GM21723 (cell line): ENCODE measurements around the gene RTEL1.
"Not testable (repeated sequence)": the region's sequence is repeated elsewhere in the genome, so short reads cannot be mapped to it uniquely, and the experiment has no call there.

ENCODE experiments used
- ATAC-seq: cut with Tn5 transposase; IDR thresholded peaks from one replicate; pipeline ENCODE4 v1.9.1; 2021; ENCODE audit warnings: mild to moderate bottlenecking, moderate library complexity; ENCODE audit not compliant: unreplicated experiment

Gene RTEL1

DNA sequence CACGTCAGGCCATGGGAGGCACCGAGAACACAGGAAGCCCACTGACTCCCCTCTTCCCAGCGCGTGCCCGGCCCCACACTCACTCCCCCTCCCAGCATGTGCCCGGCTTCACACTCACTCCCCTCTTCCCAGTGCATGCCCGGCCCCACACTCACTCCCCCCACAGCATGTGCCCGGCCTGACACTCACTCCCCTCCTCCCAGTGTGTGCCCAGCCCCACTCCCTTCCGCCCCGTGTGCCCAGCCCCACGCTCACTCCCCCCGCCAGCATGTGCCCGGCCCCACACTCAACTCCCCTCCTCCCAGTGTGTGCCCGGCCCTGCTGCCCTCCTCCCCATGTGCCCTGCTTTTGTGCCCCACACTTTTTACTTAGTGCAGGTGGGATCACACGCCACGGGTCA is 9.7 kb downstream of the RTEL1 start:
- no peak for ATAC-seq

DNA sequence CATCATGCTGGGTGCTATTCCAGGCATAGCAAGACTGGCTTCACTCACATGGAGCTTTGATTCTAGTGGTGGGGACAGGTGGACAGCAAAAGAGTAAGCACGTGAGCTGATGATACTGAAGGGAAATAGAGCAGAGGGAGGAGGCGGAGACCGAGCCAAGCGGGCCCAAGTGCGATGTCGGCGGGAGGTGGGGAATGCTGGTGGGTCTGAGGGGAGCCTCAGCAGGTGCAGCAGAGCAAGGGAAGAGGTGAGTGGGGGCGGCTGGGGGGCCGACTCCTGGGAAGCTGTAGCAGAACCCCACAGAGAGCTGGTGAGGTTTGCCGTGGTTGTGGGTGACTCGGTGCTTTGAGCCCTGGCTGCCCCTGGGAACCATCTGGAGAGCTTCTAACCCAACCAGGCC is 10.2 kb downstream of the RTEL1 start:
- ATAC-seq: no peak

DNA sequence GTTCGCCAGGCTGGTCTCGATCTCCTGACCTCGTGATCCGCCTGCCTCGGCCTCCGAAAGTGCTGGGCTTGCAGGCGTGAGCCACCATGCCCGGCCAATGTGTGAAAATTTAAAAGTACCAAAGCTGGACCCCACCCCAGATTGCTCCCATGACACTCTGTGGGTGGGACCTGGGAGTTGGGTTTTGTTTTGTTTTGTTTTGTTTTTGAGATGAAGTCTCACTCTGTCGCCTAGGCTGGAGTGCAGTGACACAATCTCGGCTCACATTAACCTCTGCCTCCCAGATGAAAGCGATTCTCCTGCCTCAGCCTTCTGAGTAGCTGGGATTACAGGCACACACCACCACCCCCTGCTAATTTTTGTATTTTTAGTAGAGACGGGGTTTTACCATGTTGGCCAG is 13.6 kb downstream of the RTEL1 start:
- ATAC-seq: not testable (repeated sequence)

DNA sequence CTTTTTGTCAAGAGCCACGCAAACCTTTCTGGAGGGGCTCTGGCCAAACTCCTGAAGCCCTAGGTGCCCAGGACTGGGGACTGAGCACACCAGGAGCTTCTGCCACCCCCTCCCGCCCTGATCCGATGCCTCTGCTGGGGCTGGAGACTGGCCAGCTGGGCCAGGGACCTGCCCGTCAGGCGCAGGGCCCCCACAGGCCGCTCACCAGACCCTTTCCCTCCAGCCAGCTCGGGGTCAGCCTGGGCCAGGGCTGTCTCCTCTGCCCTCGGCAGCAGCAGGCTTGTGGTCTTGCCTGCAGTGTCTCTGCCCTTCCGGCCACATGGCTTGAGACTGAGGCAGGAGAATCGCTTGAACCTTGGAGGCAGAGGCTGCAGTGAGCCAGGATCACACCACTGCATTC is 14.6 kb downstream of the RTEL1 start:
- no peak for ATAC-seq

DNA sequence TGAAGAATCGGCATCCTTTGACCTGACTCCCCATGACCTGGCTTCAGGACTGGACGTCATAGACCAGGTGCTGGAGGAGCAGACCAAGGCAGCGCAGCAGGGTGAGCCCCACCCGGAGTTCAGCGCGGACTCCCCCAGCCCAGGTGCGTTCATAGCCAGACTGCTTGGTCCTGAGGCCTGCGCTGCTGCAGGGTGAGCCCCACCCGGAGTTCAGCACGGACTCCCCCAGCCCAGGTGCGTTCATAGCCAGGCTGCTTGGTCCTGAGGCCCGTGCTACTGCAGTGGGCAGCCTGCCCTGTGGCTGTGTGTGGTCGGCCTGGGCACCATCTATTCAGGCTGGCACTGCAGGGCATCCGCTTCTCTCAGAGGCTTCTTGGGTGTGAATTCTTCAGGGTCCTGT is 15.8 kb downstream of the RTEL1 start:
- no peak for ATAC-seq

DNA sequence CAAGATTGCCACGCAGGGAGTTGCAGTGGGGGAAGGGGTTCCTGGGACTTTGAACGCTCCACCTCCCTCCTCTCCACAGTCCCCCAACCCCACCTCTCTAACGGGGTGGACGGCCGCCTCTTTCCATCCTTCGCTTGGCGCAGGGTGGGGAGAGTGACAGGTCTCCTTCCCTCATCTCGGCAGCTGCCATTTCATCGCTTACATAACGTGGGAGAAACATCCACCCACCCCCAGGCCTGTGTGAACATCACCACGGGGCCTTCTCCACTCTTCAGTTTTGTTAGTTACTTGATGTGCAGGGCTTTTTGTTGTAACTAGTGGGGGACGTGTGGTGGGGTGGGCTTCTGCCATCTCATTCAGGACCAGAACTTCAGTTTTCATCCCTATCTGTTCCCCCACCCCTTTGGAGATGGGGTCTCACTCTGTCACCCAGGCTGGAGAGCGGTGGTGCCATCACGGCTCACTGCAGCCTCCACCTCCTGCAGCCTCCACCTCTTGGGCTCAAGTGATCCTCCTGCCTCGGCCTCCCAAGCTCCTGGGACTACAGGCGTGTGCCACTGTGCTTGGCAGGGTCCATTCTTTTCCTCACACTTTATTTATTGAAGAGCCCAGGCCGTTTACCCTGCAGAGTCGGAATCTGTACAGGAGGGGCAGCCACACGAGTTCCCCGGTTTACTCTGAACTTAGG is 17.7 kb downstream of the RTEL1 start:
- no peak for ATAC-seq

DNA sequence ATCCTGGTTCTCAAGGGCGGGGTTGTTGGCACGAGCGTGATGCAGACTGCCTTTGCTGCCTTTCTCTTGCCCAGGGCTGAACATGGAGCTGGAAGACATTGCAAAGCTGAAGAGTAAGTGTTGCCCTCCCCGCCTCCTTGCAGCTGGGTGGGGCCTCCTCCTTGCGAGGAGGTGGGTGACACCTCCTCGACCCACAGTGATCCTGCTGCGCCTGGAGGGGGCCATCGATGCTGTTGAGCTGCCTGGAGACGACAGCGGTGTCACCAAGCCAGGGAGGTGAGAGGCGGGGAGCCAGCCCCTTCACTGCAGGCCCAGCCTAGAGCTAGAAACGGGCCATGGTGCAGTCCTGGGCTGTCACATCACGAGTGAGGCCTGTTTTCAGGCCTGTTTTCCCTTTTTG is 20.0 kb downstream of the RTEL1 start:
- no peak for ATAC-seq

DNA sequence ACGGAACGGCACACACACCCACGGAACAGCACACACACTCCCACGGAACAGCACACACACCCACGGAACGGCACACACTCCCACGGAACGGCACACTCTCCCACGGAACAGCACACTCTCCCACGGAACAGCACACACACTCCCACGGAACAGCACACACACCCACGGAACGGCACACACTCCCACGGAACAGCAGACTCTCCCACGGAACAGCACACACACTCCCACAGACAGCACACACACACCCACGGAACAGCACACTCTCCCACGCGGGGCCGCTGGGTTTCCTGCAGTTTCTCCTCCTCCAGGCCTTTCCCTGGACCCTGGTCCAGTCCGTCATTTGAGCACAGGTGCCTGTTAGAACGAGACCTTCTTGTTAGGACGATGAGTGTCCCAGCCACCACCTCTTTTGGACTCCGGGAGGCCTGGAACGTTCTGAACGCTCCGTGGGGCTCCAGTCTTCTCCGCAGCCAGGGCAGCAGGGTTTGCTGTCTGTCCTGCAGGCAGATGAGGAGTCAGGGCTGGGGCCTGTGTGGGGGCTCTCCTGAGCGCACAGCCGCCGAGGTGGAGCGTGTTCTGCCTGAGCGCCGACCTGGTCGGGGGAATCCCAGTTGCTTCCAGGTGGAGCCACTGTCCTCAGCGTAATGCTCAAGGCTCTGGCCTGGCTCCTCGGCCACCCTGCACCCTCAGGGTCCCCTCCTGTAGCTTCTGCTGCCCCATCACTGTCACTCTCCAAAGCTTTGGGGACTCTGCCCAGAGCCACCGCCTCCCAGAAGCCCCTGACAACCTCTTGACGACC is 20.8 kb downstream of the RTEL1 start:
- no peak for ATAC-seq

DNA sequence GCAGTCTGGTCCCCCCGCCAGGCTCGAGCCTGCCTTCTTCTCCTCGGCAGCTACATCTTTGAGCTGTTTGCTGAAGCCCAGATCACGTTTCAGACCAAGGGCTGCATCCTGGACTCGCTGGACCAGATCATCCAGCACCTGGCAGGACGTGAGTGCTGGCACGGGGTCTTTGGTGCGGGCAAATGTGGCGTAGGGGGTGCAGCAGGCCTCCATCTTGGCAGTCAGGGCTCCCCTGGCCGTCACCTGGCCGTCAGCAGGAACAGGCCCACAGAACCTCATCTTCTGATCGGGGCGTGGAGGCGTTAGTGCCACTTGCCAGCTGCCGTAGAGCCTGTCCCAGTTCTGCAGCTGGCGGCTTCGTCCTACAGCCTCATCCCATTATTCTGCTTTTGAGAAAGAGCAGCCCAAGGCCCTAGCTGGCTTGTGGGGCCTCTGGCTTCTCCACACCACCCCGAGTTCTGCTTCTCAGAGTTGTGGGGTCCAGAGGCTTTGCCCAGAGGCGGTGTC is 21.7 kb downstream of the RTEL1 start:
- no peak for ATAC-seq

DNA sequence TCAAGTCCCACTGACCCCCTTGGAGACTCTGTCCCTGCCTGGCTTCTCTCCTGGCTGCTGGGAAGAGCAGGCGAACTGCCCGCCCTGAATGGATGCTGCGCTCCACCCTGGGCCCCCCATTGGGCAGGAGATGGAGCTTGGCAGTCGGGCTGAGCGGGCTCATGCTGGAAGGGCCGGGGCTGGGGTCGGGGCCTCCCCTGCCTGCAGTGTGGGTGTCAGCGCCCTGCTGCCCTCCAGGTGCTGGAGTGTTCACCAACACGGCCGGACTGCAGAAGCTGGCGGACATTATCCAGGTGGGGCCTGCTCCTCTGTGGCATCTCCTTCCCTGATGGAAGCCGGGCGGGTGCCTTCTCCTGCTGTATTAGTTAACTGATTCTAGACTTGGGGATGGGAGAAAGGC is 22.3 kb downstream of the RTEL1 start:
- no peak for ATAC-seq

DNA sequence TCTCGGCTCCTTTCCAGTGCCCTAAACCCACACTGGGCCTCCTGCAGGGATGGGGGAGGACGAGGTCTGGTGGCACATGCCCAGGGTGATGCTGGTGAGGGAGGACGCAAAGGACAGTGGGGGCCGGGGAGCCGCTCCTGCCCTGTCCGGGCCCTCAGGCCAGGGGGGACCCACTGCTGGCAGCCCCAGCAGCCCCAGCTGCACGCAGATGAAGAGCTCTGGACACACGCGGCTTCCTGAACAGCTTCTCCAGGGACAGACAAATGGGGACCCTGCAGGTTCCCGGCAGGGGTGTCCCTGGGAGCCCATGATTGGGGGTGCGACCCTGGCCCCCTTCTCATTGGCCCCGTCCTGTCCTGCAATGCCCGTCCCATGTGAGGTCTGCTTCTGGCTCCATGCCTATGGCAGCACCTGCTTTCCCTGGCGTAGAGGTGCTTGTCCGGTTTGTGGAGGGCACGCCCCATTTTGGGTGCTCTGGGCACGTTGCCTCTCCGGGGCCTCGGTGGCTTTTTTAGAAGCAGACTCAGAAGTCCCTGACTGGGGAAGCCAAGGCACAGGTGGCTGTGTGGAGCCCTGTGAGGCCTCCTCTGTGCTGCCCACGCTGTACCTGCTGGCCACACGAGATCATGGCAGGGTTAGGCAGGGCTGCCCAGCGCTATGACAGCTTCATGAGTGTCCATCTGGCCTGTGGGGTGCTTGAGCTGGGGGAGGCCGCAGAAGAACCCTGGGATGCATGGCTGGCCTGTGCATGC is 22.9 kb downstream of the RTEL1 start:
- no peak for ATAC-seq

DNA sequence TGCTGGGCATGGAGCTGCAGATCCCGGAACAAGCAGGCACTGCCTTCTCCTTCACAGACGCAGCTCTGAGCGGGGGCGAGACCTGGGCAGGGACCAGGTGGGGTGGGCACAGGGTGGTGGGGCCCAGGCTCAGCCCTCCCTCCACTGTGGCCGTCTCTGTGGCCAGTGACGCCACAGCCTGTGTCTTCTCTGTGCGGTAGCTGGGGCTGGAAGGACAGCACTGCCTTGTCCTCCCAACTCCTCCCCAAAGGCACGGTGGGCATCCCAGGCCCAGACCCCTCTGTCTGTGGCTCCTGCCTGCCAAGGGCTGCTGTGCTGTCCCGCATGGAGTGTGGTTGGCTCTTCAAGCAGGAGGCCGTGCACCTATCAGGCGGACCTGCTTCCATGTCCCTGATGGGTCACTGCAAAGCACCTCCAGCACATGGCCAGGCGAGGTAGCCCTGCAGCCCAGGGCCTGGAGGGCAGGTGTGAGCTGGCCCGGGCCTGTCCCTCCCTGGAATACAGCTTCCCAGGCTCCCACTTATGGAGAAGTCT is 23.6 kb downstream of the RTEL1 start:
- no peak for ATAC-seq

DNA sequence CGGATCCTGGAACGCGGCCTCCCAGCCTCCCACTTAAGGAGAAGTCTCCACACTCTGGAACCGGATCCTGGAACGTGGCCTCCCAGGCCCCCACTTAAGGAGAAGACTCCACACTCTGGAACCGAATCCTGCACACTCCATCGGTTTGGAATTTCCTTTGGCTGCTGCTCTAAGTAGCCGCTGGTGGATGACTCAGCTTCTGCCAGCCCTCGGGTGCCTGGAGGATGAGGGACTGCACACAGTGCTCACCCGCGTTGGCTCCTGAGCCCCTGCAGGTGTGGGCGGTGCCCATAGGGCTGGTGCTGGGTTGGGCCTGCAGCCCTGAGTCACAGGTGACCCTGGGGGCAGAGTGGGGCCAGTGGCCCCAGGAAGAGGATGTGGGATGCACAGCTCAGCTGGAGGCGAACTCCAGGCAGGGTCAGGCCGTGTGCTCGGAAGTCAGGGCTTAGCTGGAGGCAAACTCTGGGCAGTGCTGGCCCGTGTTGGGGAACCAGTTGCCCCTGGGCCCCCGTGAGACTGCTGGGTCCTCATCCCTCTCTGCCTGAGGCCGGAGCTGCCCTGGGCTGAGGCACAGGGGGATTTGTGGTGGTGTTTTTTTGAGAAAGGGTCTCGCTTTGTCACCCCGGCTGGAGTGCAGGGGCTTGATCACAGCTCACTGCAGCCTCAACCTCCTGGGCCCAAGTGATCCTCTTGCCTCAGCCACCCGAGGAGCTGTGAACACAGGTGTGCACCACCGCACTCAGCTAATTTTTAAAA is 24.4 kb downstream of the RTEL1 start:
- no peak for ATAC-seq

DNA sequence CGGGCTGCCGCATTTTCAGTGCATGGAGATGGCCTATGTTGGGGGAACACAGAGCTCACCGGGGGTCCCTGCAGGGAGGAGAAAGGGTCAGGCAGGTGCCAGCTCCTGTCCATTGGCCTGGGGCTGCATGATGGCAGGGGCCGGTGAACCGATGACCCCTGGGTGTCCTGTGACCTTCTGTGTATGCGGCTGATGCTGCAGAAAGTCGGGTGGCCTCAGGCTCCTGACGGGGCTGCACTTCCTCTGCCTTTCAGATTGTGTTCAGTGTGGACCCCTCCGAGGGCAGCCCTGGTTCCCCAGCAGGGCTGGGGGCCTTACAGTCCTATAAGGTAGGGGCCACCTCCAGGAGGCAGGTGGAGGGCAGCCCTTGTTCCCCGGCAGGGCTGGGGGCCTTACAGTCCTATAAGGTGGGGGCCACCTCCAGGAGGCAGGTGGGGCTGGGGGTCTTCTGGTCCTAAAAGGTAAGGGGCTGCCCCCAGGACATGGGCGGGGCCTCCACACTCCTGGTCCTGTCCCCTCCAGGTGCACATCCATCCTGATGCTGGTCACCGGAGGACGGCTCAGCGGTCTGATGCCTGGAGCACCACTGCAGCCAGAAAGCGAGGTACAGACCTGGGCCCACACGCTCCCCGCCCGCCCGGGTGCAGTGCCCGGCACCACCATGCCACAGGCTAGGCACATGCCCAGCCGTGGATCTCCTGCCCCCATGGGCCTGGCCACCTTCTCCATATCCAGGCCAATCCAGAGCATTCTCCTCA is 27.3 kb downstream of the RTEL1 start:
- no peak for ATAC-seq

DNA sequence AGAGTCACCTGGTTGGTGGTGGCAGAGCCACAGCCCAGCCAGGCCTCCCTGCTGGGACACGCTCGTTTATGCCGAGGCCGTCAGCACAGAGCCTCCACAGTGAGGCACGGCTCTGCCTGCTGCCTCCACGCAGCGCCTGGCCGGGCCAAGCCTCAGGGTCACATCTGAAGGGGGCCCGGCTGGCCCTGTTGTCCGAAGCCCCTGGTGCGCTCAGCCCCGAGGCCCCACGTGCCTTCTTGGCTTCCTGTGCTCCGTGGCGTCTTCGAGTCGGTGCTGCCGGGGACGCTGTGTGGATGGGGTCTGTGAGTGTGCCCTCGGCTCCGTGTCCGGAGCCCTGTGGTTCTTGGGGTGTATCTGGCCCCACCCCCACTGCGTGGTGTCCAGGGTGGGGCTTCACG is 28.0 kb downstream of the RTEL1 start:
- no peak for ATAC-seq

DNA sequence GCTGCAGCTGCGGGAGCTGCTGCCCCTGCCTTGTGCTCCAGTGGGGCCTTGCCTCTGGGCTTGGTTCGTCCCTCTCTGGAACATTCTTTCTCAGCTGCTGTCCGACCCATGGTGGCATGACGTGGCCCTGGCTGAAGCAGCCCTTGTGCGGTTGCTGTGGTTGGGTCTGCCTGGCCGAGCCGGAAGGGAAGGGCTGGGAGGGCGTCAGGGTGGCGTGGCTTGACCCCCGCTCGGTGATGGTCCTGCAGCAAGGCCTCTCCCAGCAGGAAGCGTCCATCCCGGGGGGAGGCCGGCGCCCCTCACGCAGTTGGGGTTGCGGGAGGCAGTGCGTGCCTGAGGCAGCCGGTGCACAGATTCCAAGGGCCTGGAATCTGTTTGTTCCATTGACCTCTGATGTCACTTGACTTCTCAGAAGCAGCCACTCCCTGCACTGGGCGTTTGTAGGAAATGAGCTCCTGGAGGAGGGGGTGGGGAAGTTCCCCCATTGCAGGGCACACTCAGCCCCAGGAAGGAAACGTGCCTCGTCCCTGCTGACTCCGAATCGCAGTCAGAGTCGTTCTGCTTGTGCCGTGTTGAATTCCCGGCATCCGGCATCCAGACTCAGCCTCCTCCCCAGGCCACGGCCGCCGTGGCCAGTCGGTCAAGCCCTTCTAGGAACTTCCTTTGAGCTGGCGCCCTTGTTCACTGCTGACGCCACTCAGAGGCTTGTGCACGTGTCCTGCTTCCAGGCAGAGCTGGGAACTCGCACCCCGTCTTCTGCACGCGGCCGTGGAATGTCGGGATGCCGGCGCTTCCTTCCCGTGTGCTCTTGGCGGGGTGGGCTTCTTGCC is 28.6 kb downstream of the RTEL1 start:
- ATAC-seq: no peak

DNA sequence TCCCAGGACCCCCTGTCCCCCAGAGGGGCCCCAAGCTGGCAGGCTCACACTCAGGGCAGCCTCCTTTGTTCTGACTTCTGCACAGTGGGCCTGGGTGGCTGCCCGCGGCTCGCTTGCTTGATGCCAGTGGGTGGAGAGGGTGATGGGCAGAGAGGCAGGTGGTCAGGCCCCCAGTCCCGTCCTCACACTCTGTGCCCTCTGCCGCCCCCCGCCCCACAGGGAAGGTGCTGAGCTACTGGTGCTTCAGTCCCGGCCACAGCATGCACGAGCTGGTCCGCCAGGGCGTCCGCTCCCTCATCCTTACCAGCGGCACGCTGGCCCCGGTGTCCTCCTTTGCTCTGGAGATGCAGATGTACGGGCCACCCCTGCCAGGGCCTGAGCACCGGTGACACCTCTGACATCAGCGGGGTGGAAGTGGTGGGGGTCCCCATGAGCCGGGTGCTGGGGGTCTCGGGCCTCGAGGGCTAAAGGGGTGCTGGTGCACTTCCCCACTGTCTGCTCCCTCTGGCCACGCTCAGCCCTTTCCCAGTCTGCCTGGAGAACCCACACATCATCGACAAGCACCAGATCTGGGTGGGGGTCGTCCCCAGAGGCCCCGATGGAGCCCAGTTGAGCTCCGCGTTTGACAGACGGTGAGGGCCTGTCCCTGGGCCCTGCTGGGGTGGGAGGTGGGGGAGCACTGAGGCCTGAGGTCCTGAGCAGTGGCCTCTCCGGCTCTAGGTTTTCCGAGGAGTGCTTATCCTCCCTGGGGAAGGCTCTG is 29.5 kb downstream of the RTEL1 start:
- ATAC-seq: no peak
